Measurements from ENCODE around the gene FGGY.
"Not testable (repeated sequence)": the region's sequence is repeated elsewhere in the genome, so short reads cannot be mapped to it uniquely, and the experiment has no call there.

Gene FGGY

DNA sequence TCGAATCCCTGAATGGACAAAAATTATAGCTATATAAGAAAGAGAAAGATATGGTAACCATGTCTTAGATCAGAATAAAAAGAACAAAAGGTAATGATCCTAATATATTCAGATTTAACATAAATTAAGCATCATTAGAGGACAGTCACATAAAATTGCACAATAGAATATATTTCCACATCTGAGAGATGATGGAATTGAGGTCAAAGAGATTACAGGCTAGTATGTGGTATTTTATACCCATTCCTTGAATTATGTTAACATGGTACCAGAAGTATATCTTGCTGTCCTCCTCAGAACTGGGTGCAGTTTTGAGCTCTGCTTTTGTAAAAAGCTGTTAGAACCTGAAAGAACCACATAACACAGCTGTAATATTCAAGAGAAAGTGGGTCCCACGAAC lies 272.3 kb downstream of the FGGY start:
- Histone ChIP-seq H3K4me1 (no peaks in the 10 kb centered on the region), H3K36me3 (no peaks in the 10 kb centered on the region), H3K27me3 (no peaks in the 10 kb centered on the region), H3K4me3 (ENCODE audit: low read depth, low read length) (no peak overlapping the region), H3K9me3 (no peaks in the 10 kb centered on the region)
- TF ChIP-seq, protein P1, sequence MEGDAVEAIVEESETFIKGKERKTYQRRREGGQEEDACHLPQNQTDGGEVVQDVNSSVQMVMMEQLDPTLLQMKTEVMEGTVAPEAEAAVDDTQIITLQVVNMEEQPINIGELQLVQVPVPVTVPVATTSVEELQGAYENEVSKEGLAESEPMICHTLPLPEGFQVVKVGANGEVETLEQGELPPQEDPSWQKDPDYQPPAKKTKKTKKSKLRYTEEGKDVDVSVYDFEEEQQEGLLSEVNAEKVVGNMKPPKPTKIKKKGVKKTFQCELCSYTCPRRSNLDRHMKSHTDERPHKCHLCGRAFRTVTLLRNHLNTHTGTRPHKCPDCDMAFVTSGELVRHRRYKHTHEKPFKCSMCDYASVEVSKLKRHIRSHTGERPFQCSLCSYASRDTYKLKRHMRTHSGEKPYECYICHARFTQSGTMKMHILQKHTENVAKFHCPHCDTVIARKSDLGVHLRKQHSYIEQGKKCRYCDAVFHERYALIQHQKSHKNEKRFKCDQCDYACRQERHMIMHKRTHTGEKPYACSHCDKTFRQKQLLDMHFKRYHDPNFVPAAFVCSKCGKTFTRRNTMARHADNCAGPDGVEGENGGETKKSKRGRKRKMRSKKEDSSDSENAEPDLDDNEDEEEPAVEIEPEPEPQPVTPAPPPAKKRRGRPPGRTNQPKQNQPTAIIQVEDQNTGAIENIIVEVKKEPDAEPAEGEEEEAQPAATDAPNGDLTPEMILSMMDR (IDR thresholded peaks at IDR 0.05; ENCODE audit: low read depth, low read length): no peak
- no peak for DNase-seq

DNA sequence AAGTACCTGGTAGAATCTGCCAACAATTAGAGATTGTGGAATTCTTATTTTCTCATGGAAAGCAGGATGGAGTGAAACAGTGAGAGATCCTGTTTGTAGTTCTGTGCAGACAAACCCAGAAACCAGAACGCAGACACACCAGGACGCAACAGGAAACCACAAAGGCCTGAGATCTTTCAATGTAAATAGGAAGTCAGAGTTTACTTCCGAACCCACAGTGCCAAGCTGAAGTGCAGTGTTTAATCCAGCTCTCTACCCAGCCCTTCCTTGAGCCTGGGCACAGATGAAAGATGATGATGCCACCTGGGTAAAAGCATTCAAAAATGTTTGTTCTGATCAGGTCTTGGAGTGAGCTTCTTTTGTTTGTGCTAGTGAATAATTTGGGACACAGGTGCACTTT lies 273.6 kb downstream of the FGGY start:
- no peak for DNase-seq
- no peaks in the 10 kb centered on the region for H3K9me3 ChIP-seq
- H3K4me3 ChIP-seq (ENCODE audit: low read depth, low read length): no peak overlapping the region
- H3K36me3 ChIP-seq: no peaks in the 10 kb centered on the region
- no peaks in the 10 kb centered on the region for H3K27me3 ChIP-seq
- no peaks in the 10 kb centered on the region for H3K4me1 ChIP-seq
- TF ChIP-seq, protein P1 (IDR thresholded peaks at IDR 0.05; ENCODE audit: low read depth, low read length): no peak

DNA sequence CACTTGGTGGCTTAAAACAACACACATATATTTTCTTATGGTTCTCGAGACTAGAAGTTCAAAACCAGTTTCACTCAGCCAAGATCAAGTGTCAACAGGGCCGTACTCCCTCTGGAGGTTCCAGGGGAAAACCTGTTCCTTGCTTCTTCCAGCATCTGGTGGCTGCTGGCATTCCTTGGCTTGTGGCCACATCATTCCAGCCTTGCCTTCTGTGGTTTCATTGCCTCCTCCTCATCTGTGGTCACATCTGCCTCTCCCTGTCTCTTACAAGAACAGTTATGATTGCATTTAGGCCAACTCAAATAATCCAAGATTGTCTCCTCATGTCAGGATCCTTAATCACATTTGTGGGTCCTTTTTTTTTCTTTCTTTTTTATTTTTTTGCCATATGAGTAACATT lies 277.2 kb downstream of the FGGY start:
- H3K4me3 ChIP-seq (ENCODE audit: low read depth, low read length): no peak overlapping the region
- no peaks in the 10 kb centered on the region for H3K27me3 ChIP-seq
- H3K4me1 ChIP-seq: no peaks in the 10 kb centered on the region
- no peaks in the 10 kb centered on the region for H3K9me3 ChIP-seq
- no peak for DNase-seq
- TF ChIP-seq, protein P1 (IDR thresholded peaks at IDR 0.05; ENCODE audit: low read depth, low read length): no peak
- no peaks in the 10 kb centered on the region for H3K36me3 ChIP-seq

DNA sequence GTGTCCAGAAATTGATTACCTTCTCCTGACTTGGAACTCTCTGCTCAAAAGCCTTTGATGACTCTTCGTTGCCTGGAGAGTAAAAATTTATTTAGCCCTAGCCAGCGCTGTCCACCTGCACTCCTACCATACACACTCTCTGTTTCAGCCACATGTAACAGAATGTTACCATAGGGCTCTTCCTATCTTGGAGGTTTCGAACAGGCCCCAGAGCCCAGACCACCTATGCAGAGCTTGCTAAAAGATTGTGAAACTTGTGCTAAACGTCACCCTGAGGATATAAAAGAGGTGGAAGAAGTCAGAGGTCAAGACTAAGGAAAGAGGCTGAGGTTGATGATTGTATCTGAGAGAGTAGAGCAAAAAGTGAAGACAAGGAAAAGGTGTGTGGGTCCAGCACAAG lies 280.9 kb downstream of the FGGY start:
- no peaks in the 10 kb centered on the region for H3K36me3 ChIP-seq
- DNase-seq: no peak
- H3K9me3 ChIP-seq: no peaks in the 10 kb centered on the region
- no peak overlapping the region for H3K4me3 ChIP-seq (ENCODE audit: low read depth, low read length)
- H3K4me1 ChIP-seq: no peaks in the 10 kb centered on the region
- TF ChIP-seq, protein P1 (IDR thresholded peaks at IDR 0.05; ENCODE audit: low read depth, low read length): no peak
- no peaks in the 10 kb centered on the region for H3K27me3 ChIP-seq

DNA sequence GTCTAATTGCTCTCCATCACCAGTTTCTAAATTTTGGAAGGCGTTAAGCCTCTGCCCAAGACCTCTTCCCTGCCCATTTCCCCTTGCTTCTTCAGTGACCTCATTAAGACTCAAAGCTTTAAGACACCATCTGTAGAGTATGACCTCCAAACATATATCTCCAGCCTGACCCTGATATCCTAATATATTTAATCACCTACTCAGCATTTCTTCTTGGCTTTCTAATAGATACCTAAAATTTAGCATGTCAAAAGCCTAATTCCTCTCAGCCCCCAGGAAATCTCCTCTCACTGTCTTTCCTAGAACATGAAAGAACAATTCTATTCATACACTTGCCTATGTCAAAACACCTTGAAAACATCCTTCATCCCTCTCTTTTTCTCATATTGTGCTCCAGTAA lies 282.3 kb downstream of the FGGY start:
- Histone ChIP-seq H3K4me1 (no peaks in the 10 kb centered on the region), H3K36me3 (no peaks in the 10 kb centered on the region), H3K4me3 (ENCODE audit: low read depth, low read length) (no peak overlapping the region), H3K9me3 (no peaks in the 10 kb centered on the region), H3K27me3 (no peaks in the 10 kb centered on the region)
- TF ChIP-seq, protein P1 (IDR thresholded peaks at IDR 0.05; ENCODE audit: low read depth, low read length): no peak
- no peak for DNase-seq

DNA sequence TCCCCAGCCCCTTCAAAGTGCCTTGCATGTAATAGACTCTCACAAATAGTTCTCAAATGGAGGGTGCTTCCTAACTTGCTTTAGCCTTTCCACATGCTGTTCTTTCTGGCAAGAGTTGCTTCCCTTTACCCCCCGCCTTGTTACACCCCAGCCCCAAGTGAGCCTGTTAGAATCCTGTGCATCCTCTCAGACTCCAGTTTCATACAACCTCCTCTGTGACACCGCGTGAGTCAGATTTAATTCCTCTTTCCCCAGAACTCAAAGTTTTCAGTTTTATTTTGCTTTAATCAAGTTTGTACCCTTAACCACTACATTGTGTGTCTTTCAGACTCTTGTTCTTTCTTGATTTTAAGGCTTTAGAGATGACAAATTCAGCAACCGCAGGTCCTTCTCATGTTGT lies 283.4 kb downstream of the FGGY start:
- DNase-seq: no peak
- TF ChIP-seq, protein P1 (IDR thresholded peaks at IDR 0.05; ENCODE audit: low read depth, low read length): no peak
- Histone ChIP-seq H3K36me3 (no peaks in the 10 kb centered on the region), H3K27me3 (no peaks in the 10 kb centered on the region), H3K9me3 (no peaks in the 10 kb centered on the region), H3K4me3 (ENCODE audit: low read depth, low read length) (no peak overlapping the region), H3K4me1 (no peaks in the 10 kb centered on the region)

DNA sequence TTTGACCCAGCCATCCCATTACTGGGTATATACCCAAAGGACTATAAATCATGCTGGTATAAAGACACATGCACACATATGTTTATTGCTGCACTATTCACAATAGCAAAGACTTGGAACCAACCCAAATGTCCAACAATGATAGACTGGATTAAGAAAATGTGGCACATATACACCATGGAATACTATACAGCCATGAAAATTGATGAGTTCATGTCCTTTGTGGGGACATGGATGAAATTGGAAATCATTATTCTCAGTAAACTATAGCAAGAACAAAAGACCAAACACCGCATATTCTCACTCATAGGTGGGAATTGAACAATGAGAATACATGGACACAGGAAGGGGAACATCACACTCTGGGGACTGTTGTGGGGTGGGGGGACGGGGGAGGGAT lies 295.5 kb downstream of the FGGY start:
- not testable (repeated sequence) for H3K9me3 ChIP-seq; DNase-seq; H3K4me1 ChIP-seq; H3K36me3 ChIP-seq; H3K4me3 ChIP-seq (ENCODE audit: low read depth, low read length); H3K27me3 ChIP-seq
